SIG-M5 (cell line): Measurements from ENCODE around the gene POLR2L.

Experiments used
- DNase-seq: peaks from one replicate; lab custom pipeline; 2025; lab: John Stamatoyannopoulos, UW

The POLR2L gene

GRCh38 chr11:854601-855329, 12.4 kb upstream of the POLR2L start:
- no peak for DNase-seq

GRCh38 chr11:853682-854448, 11.5 kb upstream of the POLR2L start:
- no peak for DNase-seq

GRCh38 chr11:852762-853161, 10.4 kb upstream of the POLR2L start:
- no peak for DNase-seq

- DNase-seq: no peak
Observed at GRCh38 chr11:850775-851763, 8.7 kb upstream of the POLR2L start.

GRCh38 chr11:849951-850774, 7.8 kb upstream of the POLR2L start:
- no peak for DNase-seq

GRCh38 chr11:849104-849824, 6.9 kb upstream of the POLR2L start:
- DNase-seq: no peak

- no peak for DNase-seq
Observed at GRCh38 chr11:848380-848931, 6.1 kb upstream of the POLR2L start.

- no peak for DNase-seq
Observed at GRCh38 chr11:847876-848275, 5.5 kb upstream of the POLR2L start.

- no peak for DNase-seq
Observed at GRCh38 chr11:846496-847098, 4.3 kb upstream of the POLR2L start.

GRCh38 chr11:845872-846495, 3.7 kb upstream of the POLR2L start:
- DNase-seq: no peak

GRCh38 chr11:844693-845644, 2.6 kb upstream of the POLR2L start:
- DNase-seq: no peak

GRCh38 chr11:843818-844692, 1.7 kb upstream of the POLR2L start:
- DNase-seq: no peak

- DNase-seq: no peak
Observed at GRCh38 chr11:843086-843734, 881 bp upstream of the POLR2L start.

- no peak for DNase-seq
Observed at GRCh38 chr11:841981-842369, 354 bp downstream of the POLR2L start.

GRCh38 chr11:839875-840617, 2.3 kb downstream of the POLR2L start:
- DNase-seq: no peak

GRCh38 chr11:839280-839623, 3.1 kb downstream of the POLR2L start:
- no peak for DNase-seq
